Stimulated activated CD8-positive, alpha-beta memory T cell treated with anti-CD3 and anti-CD28 coated beads, Interleukin-15, amount 100 ng/mL, for 24 hours (primary cell): ENCODE data around the gene IL17A.
"Not testable (repeated sequence)": the region's sequence is repeated elsewhere in the genome, so short reads cannot be mapped to it uniquely, and the experiment has no call there.

Experiments used
- DNase-seq: peaks from one replicate; pipeline ENCODE4 v3.0.0-alpha.2; 2020; ENCODE audit warnings: low read depth

Gene IL17A

GRCh38 chr6:52164319-52165094 is 21.7 kb upstream of the IL17A start:
- DNase-seq, result no peak

- DNase-seq, result no peak
These were observed 18.9 kb upstream of the IL17A start for GRCh38 chr6:52167267-52167666.

GRCh38 chr6:52168351-52168750 is 17.8 kb upstream of the IL17A start:
- not testable (repeated sequence) for DNase-seq

- DNase-seq, result no peak
These were observed 12.1 kb upstream of the IL17A start for GRCh38 chr6:52174118-52174517.

GRCh38 chr6:52176550-52176949 is 9.6 kb upstream of the IL17A start:
- no peak for DNase-seq

GRCh38 chr6:52177961-52178360 is 8.2 kb upstream of the IL17A start:
- DNase-seq, result no peak

- DNase-seq, result no peak
These were observed 5.2 kb upstream of the IL17A start for GRCh38 chr6:52180787-52181558.

- no peak for DNase-seq
These were observed 3.0 kb upstream of the IL17A start for GRCh38 chr6:52183131-52183713.

- DNase-seq, result no peak
These were observed 305 bp downstream of the IL17A start for GRCh38 chr6:52186480-52186879.

GRCh38 chr6:52187098-52187497 is 923 bp downstream of the IL17A start:
- DNase-seq, result no peak

- no peak for DNase-seq
These were observed 3.8 kb downstream of the IL17A start for GRCh38 chr6:52189974-52190373.

- DNase-seq, result no peak
These were observed 4.2 kb downstream of the IL17A start for GRCh38 chr6:52190409-52190808.

- no peak for DNase-seq
These were observed 5.6 kb downstream of the IL17A start for GRCh38 chr6:52191824-52192223.

- no peak for DNase-seq
These were observed 9.7 kb downstream of the IL17A start for GRCh38 chr6:52195886-52196285.

GRCh38 chr6:52200088-52200487 is 13.9 kb downstream of the IL17A start:
- not testable (repeated sequence) for DNase-seq

- DNase-seq, result no peak
These were observed 14.9 kb downstream of the IL17A start for GRCh38 chr6:52201046-52201445.

- DNase-seq, result no peak
These were observed 15.3 kb downstream of the IL17A start for GRCh38 chr6:52201493-52201892.

GRCh38 chr6:52207066-52207465 is 20.9 kb downstream of the IL17A start:
- no peak for DNase-seq

GRCh38 chr6:52208612-52209011 is 22.4 kb downstream of the IL17A start:
- no peak for DNase-seq

GRCh38 chr6:52209770-52210169 is 23.6 kb downstream of the IL17A start:
- no peak for DNase-seq

GRCh38 chr6:52210227-52210626 is 24.1 kb downstream of the IL17A start:
- no peak for DNase-seq

- DNase-seq, result no peak
These were observed 27.0 kb downstream of the IL17A start for GRCh38 chr6:52213127-52213526.

GRCh38 chr6:52215787-52216186 is 29.6 kb downstream of the IL17A start:
- no peak for DNase-seq
